Ishikawa (cell line): ENCODE data around the gene BACH2.
"Not testable (repeated sequence)": the region's sequence is repeated elsewhere in the genome, so short reads cannot be mapped to it uniquely, and the experiment has no call there.

ENCODE experiments used
- CEBPB ChIP-seq: IDR thresholded peaks from 2 replicates; pipeline ENCODE4 v1.6.1; 2012
- CREB1 ChIP-seq: IDR thresholded peaks from 2 replicates; pipeline ENCODE4 v1.6.1; 2012; ENCODE audit warnings: low read depth
- EP300 ChIP-seq: IDR thresholded peaks from 2 replicates; pipeline ENCODE4 v1.6.1; 2012; ENCODE audit warnings: borderline replicate concordance
- FOXM1 ChIP-seq: IDR thresholded peaks from 2 replicates; pipeline ENCODE4 v1.6.1; 2012; ENCODE audit warnings: low read depth, borderline replicate concordance
- MAX ChIP-seq: IDR thresholded peaks from 2 replicates; pipeline ENCODE4 v1.6.1; 2012
- NFIC ChIP-seq: IDR thresholded peaks from 2 replicates; pipeline ENCODE4 v1.6.1; 2012
- RAD21 ChIP-seq: IDR thresholded peaks from 2 replicates; pipeline ENCODE4 v1.6.1; 2012; ENCODE audit warnings: low read depth
- REST ChIP-seq: IDR thresholded peaks from 2 replicates; pipeline ENCODE4 v1.6.1; 2012; ENCODE audit warnings: low read depth, mild to moderate bottlenecking
- TAF1 ChIP-seq: IDR thresholded peaks from 2 replicates; pipeline ENCODE4 v1.6.1; 2012; ENCODE audit warnings: low read depth, mild to moderate bottlenecking
- TCF12 ChIP-seq: IDR thresholded peaks from 2 replicates; pipeline ENCODE4 v1.6.1; 2012; ENCODE audit warnings: low read depth
- USF1 ChIP-seq: IDR thresholded peaks from 2 replicates; pipeline ENCODE4 v1.6.1; 2012
- ZBTB7A ChIP-seq: IDR thresholded peaks from 2 replicates; pipeline ENCODE4 v1.6.1; 2012; ENCODE audit warnings: low read depth

- not testable (repeated sequence) for TF ChIP-seq USF1, ZBTB7A, EP300, TCF12, CEBPB, TAF1, FOXM1, MAX, CREB1, REST, NFIC
- TF ChIP-seq RAD21 = peak; percentile 18; the same call in 1 of the 2 replicates
Measured at GRCh38 chr6:89892577-89892976, 404.1 kb downstream of the BACH2 start.
